ENCODE measurements around the gene AURKA.
"Not testable (repeated sequence)": the region's sequence is repeated elsewhere in the genome, so short reads cannot be mapped to it uniquely, and the experiment has no call there.

Gene AURKA

DNA sequence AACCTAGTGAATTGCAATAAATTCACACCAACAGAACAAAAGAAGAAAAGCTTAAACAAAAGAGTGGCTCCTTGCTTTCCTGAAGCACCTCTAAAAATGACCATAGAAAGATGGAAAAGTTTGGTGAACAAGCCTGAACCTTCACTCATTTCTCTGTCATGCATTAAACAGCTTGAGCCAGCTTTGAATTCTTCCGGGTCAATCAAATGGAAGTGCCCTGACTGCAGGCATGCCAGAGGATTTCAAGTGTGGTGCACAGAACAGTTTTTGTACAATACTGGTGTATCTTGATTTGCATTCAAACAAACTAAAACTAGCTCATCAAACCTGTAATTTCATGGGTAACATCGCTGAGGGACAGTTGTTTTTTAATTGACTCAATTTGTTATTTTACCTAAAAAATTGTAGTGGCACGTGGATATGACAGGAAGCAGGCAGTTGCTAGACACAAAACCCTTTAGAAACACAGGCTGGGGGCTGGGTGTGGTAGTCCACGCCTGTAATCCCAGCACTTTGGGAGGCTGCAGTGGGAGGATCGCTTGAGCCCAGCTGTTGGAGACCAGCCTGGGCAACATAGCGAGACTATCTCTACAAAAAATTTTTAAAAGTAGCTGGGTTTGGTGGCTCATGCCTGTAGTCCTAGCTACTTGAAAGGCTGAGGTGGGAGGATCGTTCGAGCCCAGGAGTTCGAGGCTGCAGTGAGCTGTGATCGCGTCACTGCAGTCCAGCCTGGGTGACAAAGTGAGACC, 29.1 kb upstream of the AURKA start:
- DNase-seq, result no peak

GRCh38 chr20:56420028-56420427, 28.0 kb upstream of the AURKA start:
- no peak for DNase-seq

DNA sequence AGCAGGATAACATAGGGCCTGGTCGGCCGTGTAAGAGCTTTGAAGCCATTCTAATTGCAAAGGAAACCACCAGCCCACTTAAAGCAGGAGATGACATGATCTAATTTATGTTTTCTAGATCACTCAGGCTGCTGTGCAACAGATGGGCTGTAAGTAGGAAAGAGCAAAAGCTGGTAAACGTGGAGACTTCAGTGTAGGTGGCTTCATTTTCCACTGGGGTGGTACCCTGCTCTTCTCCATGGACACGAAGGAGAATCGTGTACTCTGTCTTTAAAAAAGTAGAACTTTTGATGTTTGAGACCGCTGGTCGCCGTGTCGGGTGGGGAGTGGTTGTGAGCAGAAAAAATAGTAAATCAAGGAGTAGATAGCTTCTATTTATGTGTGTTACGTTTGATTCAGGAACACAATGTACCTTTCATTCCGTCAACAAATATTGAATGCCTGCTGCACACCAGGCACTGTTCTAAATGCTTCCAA, 26.4 kb upstream of the AURKA start:
- DNase-seq, result peak; percentile 38

GRCh38 chr20:56417911-56418310, 25.9 kb upstream of the AURKA start:
- no peak for DNase-seq

- no peak for DNase-seq
Observed at GRCh38 chr20:56417402-56417801, 25.4 kb upstream of the AURKA start.

DNA sequence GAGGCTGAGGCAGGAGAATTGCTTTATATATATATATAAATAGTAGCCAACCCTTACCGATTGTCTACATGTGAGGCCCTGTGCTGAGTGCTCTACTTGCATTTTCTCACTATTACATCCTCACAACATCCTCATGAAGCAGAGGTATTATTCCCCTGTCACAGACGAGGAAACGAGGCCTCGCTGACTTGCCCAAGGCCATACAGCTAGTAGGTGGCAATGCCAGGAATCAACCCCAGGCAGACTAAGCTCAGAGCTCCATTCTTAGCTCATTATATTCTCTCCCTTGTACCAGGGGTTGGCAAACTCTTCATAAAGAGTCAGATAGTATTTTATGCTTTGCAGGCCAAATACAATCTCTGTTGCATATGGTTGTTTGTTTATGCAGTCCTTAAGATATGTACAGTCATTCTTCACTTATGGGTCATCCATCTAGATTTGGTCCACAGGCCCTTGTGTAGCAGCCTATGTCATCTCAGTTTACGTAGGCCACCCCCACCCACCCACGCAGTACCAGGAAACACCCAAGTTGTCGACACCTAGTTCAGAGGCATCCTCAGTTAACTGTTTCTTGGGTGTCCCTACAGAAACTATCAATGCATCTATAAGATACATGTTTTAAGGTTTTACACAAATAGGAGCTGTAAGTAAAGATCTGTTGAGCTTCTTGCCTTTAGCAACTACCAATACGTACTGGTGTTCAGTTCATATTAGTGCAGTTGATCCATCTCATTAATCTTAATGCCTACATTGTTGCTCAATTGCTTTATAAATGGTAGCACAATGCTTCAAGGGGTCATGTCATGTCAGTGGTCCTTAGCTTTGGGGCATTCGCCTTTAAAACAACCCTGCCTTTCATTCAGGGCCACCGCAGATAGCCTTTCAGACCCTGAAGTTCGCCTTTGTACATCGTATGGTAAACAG, 23.1 kb upstream of the AURKA start:
- peak; percentile 62 for DNase-seq

- DNase-seq, result no peak
Observed at GRCh38 chr20:56412949-56413348, 20.9 kb upstream of the AURKA start.

GRCh38 chr20:56412473-56412790, 20.4 kb upstream of the AURKA start:
- no peak for DNase-seq

GRCh38 chr20:56411759-56412472, 19.9 kb upstream of the AURKA start, which contains the start of gene CASS4:
TSS of gene CASS4 (plus strand) at chr20:56412260. CDS start at chr20:56412459, 199 bp downstream.
- peak; percentile 86 for DNase-seq

DNA sequence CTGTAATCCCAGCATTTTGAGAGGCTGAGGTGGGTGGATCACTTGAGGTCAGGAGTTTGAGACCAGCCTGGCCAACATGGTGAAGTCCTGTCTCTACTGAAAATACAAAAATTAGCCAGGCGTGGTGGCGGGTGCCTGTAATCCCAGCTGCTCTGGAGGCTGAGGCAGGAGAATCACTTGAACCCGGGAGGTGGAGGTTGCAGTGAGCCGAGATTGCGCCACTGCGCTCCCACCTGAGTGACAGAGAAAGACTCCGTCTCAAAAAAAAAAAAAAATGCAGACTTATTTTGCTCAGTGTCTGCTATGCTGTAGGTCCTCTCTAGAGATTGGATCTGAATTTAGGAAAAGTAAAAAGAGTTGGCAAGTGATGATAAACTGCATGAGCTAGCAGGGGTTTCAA, 19.3 kb upstream of the AURKA start:
- not testable (repeated sequence) for DNase-seq

- DNase-seq, result no peak
Observed at GRCh38 chr20:56409956-56410355, 17.9 kb upstream of the AURKA start.

DNA sequence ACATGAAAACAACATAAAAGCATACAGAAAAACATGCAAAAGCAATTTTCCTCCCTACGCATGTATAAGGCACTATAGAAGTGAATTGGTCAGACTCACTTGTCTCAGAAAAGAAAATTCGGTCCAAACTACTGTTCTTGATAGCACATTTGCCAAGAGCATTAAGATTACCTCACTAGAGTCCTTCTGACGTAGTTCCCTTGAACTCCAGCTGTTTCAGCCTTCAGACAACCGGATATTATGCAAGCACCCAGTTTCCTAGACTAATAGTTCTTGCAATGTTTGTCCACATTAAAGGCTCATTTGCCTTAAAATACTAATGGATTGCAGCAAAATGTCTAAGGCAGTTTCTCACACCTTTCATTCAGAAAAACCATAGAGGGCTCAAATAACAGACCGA, 17.5 kb upstream of the AURKA start:
- DNase-seq, result peak; percentile 90

GRCh38 chr20:56406910-56407309, 14.9 kb upstream of the AURKA start:
- no peak for DNase-seq

GRCh38 chr20:56405356-56405755, 13.3 kb upstream of the AURKA start:
- DNase-seq, result peak; percentile 19

DNA sequence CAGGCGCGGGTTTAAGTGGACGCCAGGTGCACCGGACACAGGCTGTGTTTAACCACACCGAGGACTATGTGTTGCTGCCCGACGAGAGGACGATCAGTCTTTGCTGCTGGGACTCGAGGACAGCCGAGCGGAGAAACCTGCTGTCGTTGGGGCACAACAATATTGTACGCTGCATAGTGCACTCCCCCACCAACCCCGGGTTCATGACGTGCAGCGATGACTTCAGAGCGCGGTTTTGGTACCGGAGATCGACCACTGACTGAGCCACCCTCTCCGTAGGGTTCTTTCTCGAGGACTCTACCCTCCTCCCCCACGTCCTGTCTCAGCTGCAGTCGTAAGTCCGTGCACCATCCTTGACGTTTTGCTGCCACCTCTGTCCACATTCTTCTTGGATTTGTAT, 11.4 kb upstream of the AURKA start:
- no peak for DNase-seq

- DNase-seq, result peak; percentile 77
Observed at GRCh38 chr20:56400001-56400640, 8.1 kb upstream of the AURKA start.

DNA sequence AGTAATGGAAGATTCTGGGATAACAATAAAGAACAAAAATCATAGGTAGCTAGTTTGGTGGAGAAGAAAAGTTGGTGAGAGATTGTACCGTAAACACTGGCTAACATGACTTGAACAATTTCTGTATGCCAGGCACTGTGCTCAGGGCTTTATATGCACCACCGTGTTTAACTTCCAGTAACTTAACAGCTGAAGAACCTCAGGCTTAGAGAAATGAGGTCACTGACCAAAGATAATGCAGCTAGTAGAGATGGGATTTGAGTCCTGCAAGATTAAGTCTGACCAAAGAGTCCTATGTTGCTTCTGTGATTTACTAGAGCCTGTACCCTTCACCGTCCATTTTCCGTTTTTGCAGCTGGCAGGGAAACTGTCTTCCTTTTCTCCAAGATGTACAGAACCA, 3.2 kb upstream of the AURKA start:
- DNase-seq, result no peak

GRCh38 chr20:56393653-56394052, 1.6 kb upstream of the AURKA start:
- no peak for DNase-seq

- no peak for DNase-seq
Observed at GRCh38 chr20:56392881-56393482, 967 bp upstream of the AURKA start.

DNA sequence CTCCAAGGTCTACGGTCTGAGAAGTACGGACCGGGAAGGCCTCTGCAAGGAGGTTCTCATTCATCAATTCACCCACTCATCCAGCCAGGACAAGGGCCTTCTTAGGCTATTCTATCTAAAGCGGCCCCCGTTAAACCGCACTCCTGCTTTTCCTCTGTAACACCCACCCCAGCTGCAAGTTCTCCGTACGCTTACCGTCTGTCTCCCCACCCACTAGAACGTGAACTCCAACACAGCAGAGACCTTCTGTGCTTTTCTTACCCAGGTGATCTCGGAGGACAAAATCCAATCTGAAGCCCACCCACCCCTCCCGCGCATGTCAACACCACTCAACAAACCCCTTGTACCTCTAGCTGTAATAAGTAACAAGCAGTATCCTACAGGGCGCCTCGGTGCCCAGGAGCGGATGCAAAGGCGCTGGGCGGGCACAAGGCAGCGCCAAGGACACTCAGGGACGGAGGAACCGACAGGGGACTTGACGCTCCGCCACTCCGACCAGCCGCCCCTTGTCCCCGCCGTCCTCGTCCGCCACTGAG, 351 bp downstream of the AURKA start:
- DNase-seq, result no peak

- no peak for DNase-seq
Observed at GRCh38 chr20:56391037-56391436, 978 bp downstream of the AURKA start.

DNA sequence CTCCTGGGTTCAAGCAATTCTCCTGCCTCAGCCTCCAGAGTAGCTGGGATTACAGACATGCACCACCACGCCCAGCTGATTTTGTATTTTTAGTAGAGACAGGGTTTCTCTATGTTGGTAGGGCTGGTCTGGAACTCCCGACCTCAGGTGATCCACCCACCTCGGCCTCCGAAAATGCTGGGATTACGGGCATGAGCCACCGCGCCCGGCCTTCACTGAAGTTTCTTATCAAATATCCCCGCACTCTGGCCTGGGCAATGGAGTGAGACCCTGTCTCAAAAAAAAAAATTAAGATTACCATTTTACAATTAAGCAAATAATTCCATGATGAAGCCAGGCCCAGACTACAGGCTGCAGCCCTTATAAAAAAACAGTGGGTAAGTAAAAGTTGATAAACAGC, 1.6 kb downstream of the AURKA start:
- DNase-seq, result not testable (repeated sequence)

Measured in inflammatory macrophage treated with lipopolysaccharide for 4 hours (primary cell).